Measurements from ENCODE around the gene ZNF322.
A peak's percentile ranks its signal among the peaks of the same experiment; 100 is the strongest.

The ZNF322 gene

GRCh38 chr6:26594131-26594498, 65.4 kb downstream of the ZNF322 start:
- peak overlapping the region; percentile 26 for H3K4me3 ChIP-seq (ENCODE audit: low read depth, low read length)
- DNase-seq (ENCODE audit: low read depth), result no peak
- TF ChIP-seq CTCF (conservative IDR thresholded peaks at IDR 0.05; ENCODE audit: low read depth, low read length), result no peak

GRCh38 chr6:26593278-26594130, 66.0 kb downstream of the ZNF322 start:
- TF ChIP-seq CTCF (conservative IDR thresholded peaks at IDR 0.05; ENCODE audit: low read depth, low read length), result no peak
- DNase-seq (ENCODE audit: low read depth), result no peak
- H3K4me3 ChIP-seq (ENCODE audit: low read depth, low read length), result no peak overlapping the region

- no peak overlapping the region for H3K4me3 ChIP-seq (ENCODE audit: low read depth, low read length)
- peak; percentile 19 for TF ChIP-seq CTCF (conservative IDR thresholded peaks at IDR 0.05; ENCODE audit: low read depth, low read length)
- DNase-seq (ENCODE audit: low read depth), result peak; percentile 41
Measured at GRCh38 chr6:26592649-26593048, 66.9 kb downstream of the ZNF322 start.

- no peak for TF ChIP-seq CTCF (conservative IDR thresholded peaks at IDR 0.05; ENCODE audit: low read depth, low read length)
- no peak for DNase-seq (ENCODE audit: low read depth)
- H3K4me3 ChIP-seq (ENCODE audit: low read depth, low read length), result no peak overlapping the region
Measured at GRCh38 chr6:26588965-26589364, 70.6 kb downstream of the ZNF322 start.
